Measurements from ENCODE around the gene GARIN5A.

GARIN5A gene

GRCh38 chr19:50508843-50509190, 32.2 kb upstream of the GARIN5A start:
- DNase-seq (ENCODE audit: low read depth), result no peak

GRCh38 chr19:50507376-50507775, 30.7 kb upstream of the GARIN5A start:
- no peak for DNase-seq (ENCODE audit: low read depth)

GRCh38 chr19:50506700-50507099, 30.1 kb upstream of the GARIN5A start:
- no peak for DNase-seq (ENCODE audit: low read depth)

GRCh38 chr19:50505856-50506611, 29.4 kb upstream of the GARIN5A start:
- DNase-seq (ENCODE audit: low read depth), result no peak

GRCh38 chr19:50501568-50502475, 25.2 kb upstream of the GARIN5A start:
- no peak for DNase-seq (ENCODE audit: low read depth)

- no peak for DNase-seq (ENCODE audit: low read depth)
Observed at GRCh38 chr19:50501186-50501567, 24.5 kb upstream of the GARIN5A start.

- DNase-seq (ENCODE audit: low read depth), result no peak
Observed at GRCh38 chr19:50500753-50501151, 24.1 kb upstream of the GARIN5A start.

- DNase-seq (ENCODE audit: low read depth), result no peak
Observed at GRCh38 chr19:50500060-50500752, 23.6 kb upstream of the GARIN5A start.

- no peak for DNase-seq (ENCODE audit: low read depth)
Observed at GRCh38 chr19:50498219-50499056, 21.8 kb upstream of the GARIN5A start.

GRCh38 chr19:50497022-50497405, 20.4 kb upstream of the GARIN5A start:
- no peak for DNase-seq (ENCODE audit: low read depth)

GRCh38 chr19:50496189-50497021, 19.8 kb upstream of the GARIN5A start:
- DNase-seq (ENCODE audit: low read depth), result no peak

GRCh38 chr19:50495020-50495531, 18.4 kb upstream of the GARIN5A start:
- no peak for DNase-seq (ENCODE audit: low read depth)

GRCh38 chr19:50494186-50495019, 17.8 kb upstream of the GARIN5A start:
- no peak for DNase-seq (ENCODE audit: low read depth)

- no peak for DNase-seq (ENCODE audit: low read depth)
Observed at GRCh38 chr19:50493171-50493570, 16.5 kb upstream of the GARIN5A start.

GRCh38 chr19:50492303-50493052, 15.8 kb upstream of the GARIN5A start:
- peak; percentile 27 for DNase-seq (ENCODE audit: low read depth)

GRCh38 chr19:50490991-50491472, 14.4 kb upstream of the GARIN5A start:
- no peak for DNase-seq (ENCODE audit: low read depth)

- no peak for DNase-seq (ENCODE audit: low read depth)
Observed at GRCh38 chr19:50490411-50490811, 13.8 kb upstream of the GARIN5A start.

- no peak for DNase-seq (ENCODE audit: low read depth)
Observed at GRCh38 chr19:50489461-50490011, 12.9 kb upstream of the GARIN5A start.
